Upper lobe of left lung (tissue), 6 donors: ENCODE measurements around the gene CYCS. TPM values are rescaled to one million over a fixed set of nuclear protein-coding genes. Genes with fewer than 3 reads are reported as not detected.

Experiments used
- ATAC-seq, 2 donors: fragments of 200-7000 bp; cut with Tn5 transposase; one replicate each; pipeline ENCODE4 v1.9.1; 2022; ENCODE audit warnings: mild to moderate bottlenecking in 2 of 2, moderate library complexity in 2 of 2; ENCODE audit not compliant: low FRiP score in 2 of 2
- DNase-seq, 2 donors: peaks; one replicate each; pipeline ENCODE4 v3.0.0-alpha.2; 2019 to 2020
- H3K27ac ChIP-seq, 4 donors: fragments of 200-600 bp; sonication (generic); one replicate each; pipeline ENCODE4 v1.5.1; 2016 to 2019
- H3K27me3 ChIP-seq, 4 donors: fragments of 200-600 bp; sonication (generic); one replicate each; pipeline ENCODE4 v1.5.1; 2017 to 2019
- H3K36me3 ChIP-seq, 4 donors: fragments of 200-600 bp; sonication (generic); one replicate each; pipeline ENCODE4 v1.5.1; 2016 to 2019
- H3K4me1 ChIP-seq, 4 donors: fragments of 200-600 bp; sonication (generic); one replicate each; pipeline ENCODE4 v1.5.1; 2018 to 2019
- H3K4me3 ChIP-seq, 4 donors: fragments of 200-600 bp; sonication (generic); one replicate each; pipeline ENCODE4 v1.5.1; 2017 to 2019; ENCODE audit warnings: mild to moderate bottlenecking in 2 of 4, moderate library complexity in 1 of 4
- H3K9me3 ChIP-seq, 4 donors: fragments of 200-600 bp; sonication (generic); one replicate each; pipeline ENCODE4 v1.5.1; 2018 to 2019
- EP300 ChIP-seq, 4 donors: sonication (generic); formaldehyde crosslinking; IDR thresholded peaks; one replicate each; pipeline ENCODE4 v1.5.1; 2017; ENCODE audit warnings: antibody characterized with exemption in 4 of 4, control low read depth in 2 of 4
- POLR2A ChIP-seq, 4 donors: fragments of 450-650 bp; IDR thresholded peaks; one replicate each; pipeline ENCODE4 v1.5.1; 2016 to 2017; ENCODE audit warnings: antibody characterized with exemption in 4 of 4, mild to moderate bottlenecking in 2 of 4
- POLR2AphosphoS5 ChIP-seq, 2 donors: sonication (generic); formaldehyde crosslinking; IDR thresholded peaks; one replicate each; pipeline ENCODE4 v1.5.1; 2017; ENCODE audit warnings: antibody characterized with exemption in 2 of 2
- WGBS, 2 donors: methylation state at CpG; one replicate each; pipeline ENCODE4 v1.1.5; 2017 to 2018; 5-methylcytosine and 5-hydroxymethylcytosine counted together
- total RNA-seq, 6 donors: library from RNA; depleted of rRNA in 4 of 6; stranded (reverse); fragments of >200 nt in 4 of 6; gene quantifications; one replicate each; pipeline versions ENCODE4 v1.1.0 to v1.2.1, GENCODE V29; 2016 to 2021
- TF ChIP-seq, protein P1 (sequence below), 6 experiments: fragments of 450-650 bp in 4 of 6; fragments of 200-600 bp in 2 of 6; sonication (generic) in 2 of 6; IDR thresholded peaks; one replicate each; pipeline ENCODE4 v1.5.1; 2016 to 2019; ENCODE audit warnings: antibody characterized with exemption in 6 of 6
- donor health status: DM: no; HTN: no; CAD: no; lungs with moderate emphysema.
- donor health status: DM: no; HTN: yes; CAD: no; lungs with severe emphysema.

Gene CYCS
- total RNA-seq, 6 donors from 2014 or later = 7.3 to 69.4 (median 33.2) TPM

DNA sequence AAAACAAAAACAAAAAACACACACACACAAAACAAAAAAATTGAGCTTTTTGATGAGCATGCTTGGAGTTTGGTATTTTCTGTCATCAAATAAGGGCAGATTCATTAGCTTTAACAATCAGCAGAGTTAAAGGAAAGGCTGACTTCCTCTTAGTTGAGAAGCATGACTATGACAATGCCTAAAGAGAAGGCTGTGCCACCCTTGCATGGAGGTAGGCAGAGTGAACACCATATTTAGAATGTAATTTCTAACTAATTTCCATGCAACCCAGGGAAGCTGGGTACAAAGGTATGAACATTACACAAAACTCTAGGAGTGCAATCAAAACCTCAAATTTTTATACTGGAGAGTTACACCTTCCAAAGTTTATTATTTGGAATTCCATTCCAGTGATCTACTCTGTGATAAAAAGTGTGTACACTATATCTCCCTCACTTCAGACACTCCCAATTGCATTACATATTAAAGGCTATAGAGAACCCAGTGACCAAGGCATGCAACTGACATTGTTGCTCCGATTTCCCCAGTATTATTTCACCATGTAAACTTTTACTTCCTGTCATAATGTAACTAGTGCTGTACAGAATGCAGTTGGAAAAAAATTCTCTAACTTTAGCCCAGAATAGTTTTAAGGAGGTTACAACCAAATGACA, 9.4 kb upstream of the CYCS start:
- TF ChIP-seq EP300 (IDR thresholded peaks at IDR 0.05) = no peak
- no peak for TF ChIP-seq POLR2A (IDR thresholded peaks at IDR 0.05)
- TF ChIP-seq, protein P1, sequence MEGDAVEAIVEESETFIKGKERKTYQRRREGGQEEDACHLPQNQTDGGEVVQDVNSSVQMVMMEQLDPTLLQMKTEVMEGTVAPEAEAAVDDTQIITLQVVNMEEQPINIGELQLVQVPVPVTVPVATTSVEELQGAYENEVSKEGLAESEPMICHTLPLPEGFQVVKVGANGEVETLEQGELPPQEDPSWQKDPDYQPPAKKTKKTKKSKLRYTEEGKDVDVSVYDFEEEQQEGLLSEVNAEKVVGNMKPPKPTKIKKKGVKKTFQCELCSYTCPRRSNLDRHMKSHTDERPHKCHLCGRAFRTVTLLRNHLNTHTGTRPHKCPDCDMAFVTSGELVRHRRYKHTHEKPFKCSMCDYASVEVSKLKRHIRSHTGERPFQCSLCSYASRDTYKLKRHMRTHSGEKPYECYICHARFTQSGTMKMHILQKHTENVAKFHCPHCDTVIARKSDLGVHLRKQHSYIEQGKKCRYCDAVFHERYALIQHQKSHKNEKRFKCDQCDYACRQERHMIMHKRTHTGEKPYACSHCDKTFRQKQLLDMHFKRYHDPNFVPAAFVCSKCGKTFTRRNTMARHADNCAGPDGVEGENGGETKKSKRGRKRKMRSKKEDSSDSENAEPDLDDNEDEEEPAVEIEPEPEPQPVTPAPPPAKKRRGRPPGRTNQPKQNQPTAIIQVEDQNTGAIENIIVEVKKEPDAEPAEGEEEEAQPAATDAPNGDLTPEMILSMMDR (IDR thresholded peaks at IDR 0.05) = no peak
- no peak for TF ChIP-seq POLR2AphosphoS5 (IDR thresholded peaks at IDR 0.05)
- H3K27me3 ChIP-seq = no peaks in the 10 kb centered on the region
- H3K36me3 ChIP-seq = peaks cover 0 to 9% (median 0%) of the 10 kb centered on the region in 4 donors
- DNase-seq (no peak), ATAC-seq (no peak)
- no peak overlapping the region for H3K4me3 ChIP-seq
- H3K4me1 ChIP-seq = peaks cover 0 to 3% (median 0%) of the 10 kb centered on the region in 4 donors
- WGBS, 2 donors = 36 to 39% methylated on average over 1 of the region's 1 CpG
- no peaks in the 10 kb centered on the region for H3K9me3 ChIP-seq
- no peak overlapping the region for H3K27ac ChIP-seq

- Histone ChIP-seq H3K27ac (no peak overlapping the region), H3K36me3 (peaks cover 0 to 9% (median 0%) of the 10 kb centered on the region in 4 donors), H3K4me1 (peaks cover 0 to 3% (median 0%) of the 10 kb centered on the region in 4 donors), H3K27me3 (no peaks in the 10 kb centered on the region), H3K9me3 (no peaks in the 10 kb centered on the region), H3K4me3 (no peak overlapping the region)
- 73 to 75% methylated on average over 1 of the region's 1 CpG for WGBS, 2 donors
- ATAC-seq = no peak
- TF ChIP-seq, protein P1 (IDR thresholded peaks at IDR 0.05) = no peak
- no peak for TF ChIP-seq EP300 (IDR thresholded peaks at IDR 0.05)
- TF ChIP-seq POLR2A (IDR thresholded peaks at IDR 0.05) = no peak
- TF ChIP-seq POLR2AphosphoS5 (IDR thresholded peaks at IDR 0.05) = no peak
- DNase-seq = no peak
Observed at GRCh38 chr7:25132430-25132829, 7.4 kb upstream of the CYCS start.

DNA sequence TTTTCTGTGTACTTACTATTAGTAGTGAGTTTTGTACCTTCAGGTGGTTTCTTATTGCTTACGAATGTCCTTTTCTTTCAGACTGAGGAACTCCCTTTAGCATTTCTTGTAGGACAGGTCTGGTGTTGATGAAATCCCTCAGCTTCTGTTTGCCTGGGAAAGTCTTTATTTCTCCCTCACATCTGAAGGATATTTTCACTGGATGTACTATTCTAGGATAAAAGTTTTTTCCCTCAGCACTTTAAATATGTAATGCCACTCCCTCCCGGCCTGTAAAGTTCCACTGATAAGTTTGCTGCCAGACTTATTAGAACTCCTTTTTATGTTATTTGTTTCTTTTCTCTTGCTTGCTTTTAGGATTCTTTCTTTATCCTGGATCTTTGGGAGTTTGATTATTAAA, 1.7 kb upstream of the CYCS start:
- DNase-seq = no peak
- Histone ChIP-seq H3K4me3 (no peak overlapping the region), H3K4me1 (peaks cover 4 to 10% (median 7%) of the 10 kb centered on the region in 4 donors), H3K27ac (no peak overlapping the region), H3K9me3 (no peaks in the 10 kb centered on the region), H3K27me3 (no peaks in the 10 kb centered on the region), H3K36me3 (peaks cover 2 to 14% (median 8%) of the 10 kb centered on the region in 4 donors)
- no peak for ATAC-seq
- WGBS, 2 donors = 78 to 86% methylated on average over 2 of the region's 2 CpGs
- no peak for TF ChIP-seq POLR2AphosphoS5 (IDR thresholded peaks at IDR 0.05)
- TF ChIP-seq POLR2A (IDR thresholded peaks at IDR 0.05) = no peak
- TF ChIP-seq, protein P1 (IDR thresholded peaks at IDR 0.05) = no peak
- no peak for TF ChIP-seq EP300 (IDR thresholded peaks at IDR 0.05)

- H3K4me3 ChIP-seq = peak overlapping the region; percentile 79 to 93 (median 88)
- TF ChIP-seq EP300 (IDR thresholded peaks at IDR 0.05) = no peak
- TF ChIP-seq, protein P1 (IDR thresholded peaks at IDR 0.05) = no peak
- no peak for TF ChIP-seq POLR2A (IDR thresholded peaks at IDR 0.05)
- no peak for TF ChIP-seq POLR2AphosphoS5 (IDR thresholded peaks at IDR 0.05)
- H3K4me1 ChIP-seq = peaks cover 4 to 10% (median 7%) of the 10 kb centered on the region in 4 donors
- H3K27me3 ChIP-seq = no peaks in the 10 kb centered on the region
- 0 to 1% methylated on average over 24 to 32 of the region's 32 CpGs for WGBS, 2 donors
- H3K36me3 ChIP-seq = peaks cover 8 to 35% (median 27%) of the 10 kb centered on the region in 4 donors
- DNase-seq (peak in 1 of 2 donors; percentile 23), ATAC-seq (peak; percentile 43 to 49)
- H3K27ac ChIP-seq = peak overlapping the region; percentile 96 to 99 (median 98)
- no peaks in the 10 kb centered on the region for H3K9me3 ChIP-seq
Observed at GRCh38 chr7:25124465-25125136, 459 bp downstream of the CYCS start.
